Measurements from ENCODE around the gene LYPD8. TPM values are rescaled to one million over a fixed set of nuclear protein-coding genes. Genes with fewer than 3 reads are reported as not detected.

The LYPD8 gene
- total RNA-seq, 4 donors from 2014 or later, result 0.57 TPM; not detected in 3

DNA sequence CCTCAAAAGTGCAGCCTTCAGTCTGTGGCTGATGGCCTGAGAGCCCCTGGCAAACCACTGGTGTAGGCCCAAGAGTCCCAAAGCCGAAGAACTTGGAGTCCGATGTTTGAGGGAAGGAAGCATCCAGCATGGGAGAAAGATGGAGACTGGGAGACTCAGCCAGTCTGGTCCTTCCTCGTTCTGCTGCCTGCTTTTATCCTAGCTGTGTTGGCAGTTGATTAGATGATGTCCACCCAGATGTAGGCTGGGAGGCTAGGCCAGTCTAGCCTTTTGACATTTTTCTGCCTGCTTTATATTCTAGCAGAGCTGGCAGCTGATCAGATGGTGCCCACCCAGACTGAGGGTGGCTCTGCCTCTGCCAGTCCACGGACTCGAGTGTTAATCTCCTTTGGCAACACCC is 1.1 kb upstream of the LYPD8 start:
- 77% methylated on average over 5 of the region's 5 CpGs for WGBS
- no peaks in the 10 kb centered on the region for H3K27me3 ChIP-seq
- H3K36me3 ChIP-seq, result no peaks in the 10 kb centered on the region
- TF ChIP-seq, protein P1, sequence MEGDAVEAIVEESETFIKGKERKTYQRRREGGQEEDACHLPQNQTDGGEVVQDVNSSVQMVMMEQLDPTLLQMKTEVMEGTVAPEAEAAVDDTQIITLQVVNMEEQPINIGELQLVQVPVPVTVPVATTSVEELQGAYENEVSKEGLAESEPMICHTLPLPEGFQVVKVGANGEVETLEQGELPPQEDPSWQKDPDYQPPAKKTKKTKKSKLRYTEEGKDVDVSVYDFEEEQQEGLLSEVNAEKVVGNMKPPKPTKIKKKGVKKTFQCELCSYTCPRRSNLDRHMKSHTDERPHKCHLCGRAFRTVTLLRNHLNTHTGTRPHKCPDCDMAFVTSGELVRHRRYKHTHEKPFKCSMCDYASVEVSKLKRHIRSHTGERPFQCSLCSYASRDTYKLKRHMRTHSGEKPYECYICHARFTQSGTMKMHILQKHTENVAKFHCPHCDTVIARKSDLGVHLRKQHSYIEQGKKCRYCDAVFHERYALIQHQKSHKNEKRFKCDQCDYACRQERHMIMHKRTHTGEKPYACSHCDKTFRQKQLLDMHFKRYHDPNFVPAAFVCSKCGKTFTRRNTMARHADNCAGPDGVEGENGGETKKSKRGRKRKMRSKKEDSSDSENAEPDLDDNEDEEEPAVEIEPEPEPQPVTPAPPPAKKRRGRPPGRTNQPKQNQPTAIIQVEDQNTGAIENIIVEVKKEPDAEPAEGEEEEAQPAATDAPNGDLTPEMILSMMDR (IDR thresholded peaks at IDR 0.05), result no peak
- TF ChIP-seq POLR2A (IDR thresholded peaks at IDR 0.05; ENCODE audit: low read depth), result no peak
- TF ChIP-seq POLR2AphosphoS5 (IDR thresholded peaks at IDR 0.05), result no peak
- no peak for TF ChIP-seq EP300 (IDR thresholded peaks at IDR 0.05)
- no peaks in the 10 kb centered on the region for H3K4me1 ChIP-seq
- intact Hi-C loops (cut with DNase I), result no loop called here
- H3K4me3 ChIP-seq, result no peak overlapping the region
- peaks cover 0 to 5% (median 3%) of the 10 kb centered on the region in 4 donors for H3K9me3 ChIP-seq
- no peak overlapping the region for H3K27ac ChIP-seq (replicated peaks in 1 of 4)
- peak; percentile 64 for DNase-seq (ENCODE audit: extremely low spot score)

DNA sequence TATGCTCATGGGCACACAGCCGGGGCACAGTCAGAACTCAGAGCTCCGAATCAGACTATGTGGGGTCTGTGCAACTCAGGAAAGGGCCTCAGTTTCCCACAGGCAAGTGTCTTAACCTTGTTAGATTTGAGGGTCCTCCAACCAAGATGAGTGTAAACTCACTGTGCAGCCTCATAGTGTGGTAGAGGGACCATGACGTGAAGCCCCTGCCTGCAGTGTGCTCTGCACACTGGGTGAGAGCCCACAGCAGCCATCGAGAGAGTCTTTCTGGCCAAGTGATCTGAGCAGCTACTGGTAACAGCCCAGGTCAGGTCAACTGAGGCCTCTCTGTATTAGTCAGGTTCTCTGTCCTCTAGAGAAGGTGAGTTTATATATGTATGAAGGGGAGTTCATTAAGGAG is 592 bp upstream of the LYPD8 start:
- Histone ChIP-seq H3K27ac (replicated peaks in 1 of 4) (no peak overlapping the region), H3K36me3 (no peaks in the 10 kb centered on the region), H3K4me1 (no peaks in the 10 kb centered on the region), H3K4me3 (no peak overlapping the region), H3K27me3 (no peaks in the 10 kb centered on the region), H3K9me3 (peaks cover 0 to under 1% (median 0%) of the 10 kb centered on the region in 4 donors)
- peak; percentile 91 for DNase-seq (ENCODE audit: extremely low spot score)
- TF ChIP-seq EP300 (IDR thresholded peaks at IDR 0.05) (no peak), POLR2A (IDR thresholded peaks at IDR 0.05; ENCODE audit: low read depth) (no peak), POLR2AphosphoS5 (IDR thresholded peaks at IDR 0.05) (no peak)
- TF ChIP-seq, protein P1 (IDR thresholded peaks at IDR 0.05), result no peak
- intact Hi-C loops (cut with DNase I), result no loop called here
- 75% methylated on average over 4 of the region's 4 CpGs for WGBS

DNA sequence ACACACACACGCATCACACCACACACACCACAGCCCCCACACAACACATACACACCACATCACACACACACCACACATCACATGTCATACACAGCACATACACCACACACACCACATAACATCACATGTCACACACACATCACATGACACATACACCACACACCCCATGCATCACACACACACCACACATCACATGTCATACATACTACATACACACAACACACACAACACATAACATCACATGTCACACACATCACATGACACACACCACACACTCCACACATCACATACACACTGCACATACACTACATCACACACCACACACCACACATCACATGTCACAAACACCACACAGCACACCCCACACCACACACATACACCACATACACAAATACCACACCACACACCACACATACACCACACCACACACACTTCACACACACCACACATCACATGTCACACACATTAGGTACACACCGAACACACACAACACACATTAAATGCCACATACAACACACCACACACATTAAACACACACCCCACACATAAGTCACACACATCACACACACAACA is 1.8 kb downstream of the LYPD8 start:
- DNase-seq (ENCODE audit: extremely low spot score), result peak; percentile 17
- H3K4me1 ChIP-seq, result no peaks in the 10 kb centered on the region
- TF ChIP-seq, protein P1 (IDR thresholded peaks at IDR 0.05), result no peak
- TF ChIP-seq POLR2AphosphoS5 (IDR thresholded peaks at IDR 0.05) (no peak), EP300 (IDR thresholded peaks at IDR 0.05) (no peak), POLR2A (IDR thresholded peaks at IDR 0.05; ENCODE audit: low read depth) (no peak)
- no peak overlapping the region for H3K27ac ChIP-seq (replicated peaks in 1 of 4)
- H3K27me3 ChIP-seq, result no peaks in the 10 kb centered on the region
- no peak overlapping the region for H3K4me3 ChIP-seq
- H3K36me3 ChIP-seq, result no peaks in the 10 kb centered on the region
- intact Hi-C loops (cut with DNase I), result no loop called here
- WGBS, result 98% methylated on average over 2 of the region's 2 CpGs
- H3K9me3 ChIP-seq, result no peaks in the 10 kb centered on the region

DNA sequence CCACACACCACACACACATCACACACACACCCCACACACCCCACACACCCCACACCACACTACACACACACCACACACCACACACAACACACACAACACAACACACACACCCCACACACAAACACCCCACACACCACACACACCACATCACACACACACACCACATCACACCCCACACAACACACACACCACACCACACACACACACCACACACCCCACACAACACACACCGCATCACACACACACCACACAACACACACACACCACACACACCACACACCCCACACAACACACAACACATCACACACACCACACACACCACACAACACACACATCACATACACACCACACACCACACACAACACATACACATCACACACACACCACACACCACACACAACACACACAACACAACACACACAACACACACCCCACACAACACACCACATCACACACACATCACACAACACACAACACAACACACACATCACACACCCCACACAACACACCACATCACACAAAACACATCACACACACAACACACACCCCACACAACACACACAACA is 2.4 kb downstream of the LYPD8 start:
- no peaks in the 10 kb centered on the region for H3K36me3 ChIP-seq
- no peaks in the 10 kb centered on the region for H3K27me3 ChIP-seq
- WGBS, result 90% methylated on average over 1 of the region's 1 CpG
- intact Hi-C loops (cut with DNase I), result no loop called here
- H3K4me3 ChIP-seq, result no peak overlapping the region
- TF ChIP-seq POLR2A (IDR thresholded peaks at IDR 0.05; ENCODE audit: low read depth), result no peak
- TF ChIP-seq, protein P1 (IDR thresholded peaks at IDR 0.05), result no peak
- TF ChIP-seq POLR2AphosphoS5 (IDR thresholded peaks at IDR 0.05), result no peak
- no peak for TF ChIP-seq EP300 (IDR thresholded peaks at IDR 0.05)
- H3K4me1 ChIP-seq, result no peaks in the 10 kb centered on the region
- H3K9me3 ChIP-seq, result no peaks in the 10 kb centered on the region
- H3K27ac ChIP-seq (replicated peaks in 1 of 4), result no peak overlapping the region
- DNase-seq (ENCODE audit: extremely low spot score), result peak; percentile 10
